SW480 (cell line): ENCODE measurements around the gene SRP68.

Source experiments
- DNase-seq: peaks from one replicate; pipeline ENCODE4 v3.0.0-alpha.2; 2016; ENCODE audit warnings: low spot score

Gene SRP68

DNA sequence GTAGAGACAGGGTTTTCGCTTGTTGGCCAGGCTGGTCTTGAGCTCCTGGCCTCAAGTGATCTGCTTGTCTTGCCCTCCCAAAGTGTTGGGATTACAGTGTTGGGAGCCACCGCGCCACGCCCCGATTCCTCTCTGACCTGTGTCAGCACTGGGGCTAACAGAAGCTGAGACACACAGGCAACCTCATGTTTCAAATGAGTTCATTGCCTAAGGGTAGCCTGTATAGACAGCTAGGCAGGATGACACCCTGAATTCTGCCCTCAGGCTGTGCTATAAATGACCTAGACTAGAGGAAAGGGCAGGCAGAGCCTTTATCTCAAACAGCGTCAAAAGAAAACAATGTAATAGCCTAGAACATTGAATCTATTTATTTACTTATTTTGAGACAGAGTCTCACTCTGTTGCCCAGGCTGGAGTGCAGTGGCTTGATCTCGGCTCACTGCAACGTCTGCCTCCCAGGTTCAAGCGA, 74.0 kb downstream of the SRP68 start:
- DNase-seq = no peak

DNA sequence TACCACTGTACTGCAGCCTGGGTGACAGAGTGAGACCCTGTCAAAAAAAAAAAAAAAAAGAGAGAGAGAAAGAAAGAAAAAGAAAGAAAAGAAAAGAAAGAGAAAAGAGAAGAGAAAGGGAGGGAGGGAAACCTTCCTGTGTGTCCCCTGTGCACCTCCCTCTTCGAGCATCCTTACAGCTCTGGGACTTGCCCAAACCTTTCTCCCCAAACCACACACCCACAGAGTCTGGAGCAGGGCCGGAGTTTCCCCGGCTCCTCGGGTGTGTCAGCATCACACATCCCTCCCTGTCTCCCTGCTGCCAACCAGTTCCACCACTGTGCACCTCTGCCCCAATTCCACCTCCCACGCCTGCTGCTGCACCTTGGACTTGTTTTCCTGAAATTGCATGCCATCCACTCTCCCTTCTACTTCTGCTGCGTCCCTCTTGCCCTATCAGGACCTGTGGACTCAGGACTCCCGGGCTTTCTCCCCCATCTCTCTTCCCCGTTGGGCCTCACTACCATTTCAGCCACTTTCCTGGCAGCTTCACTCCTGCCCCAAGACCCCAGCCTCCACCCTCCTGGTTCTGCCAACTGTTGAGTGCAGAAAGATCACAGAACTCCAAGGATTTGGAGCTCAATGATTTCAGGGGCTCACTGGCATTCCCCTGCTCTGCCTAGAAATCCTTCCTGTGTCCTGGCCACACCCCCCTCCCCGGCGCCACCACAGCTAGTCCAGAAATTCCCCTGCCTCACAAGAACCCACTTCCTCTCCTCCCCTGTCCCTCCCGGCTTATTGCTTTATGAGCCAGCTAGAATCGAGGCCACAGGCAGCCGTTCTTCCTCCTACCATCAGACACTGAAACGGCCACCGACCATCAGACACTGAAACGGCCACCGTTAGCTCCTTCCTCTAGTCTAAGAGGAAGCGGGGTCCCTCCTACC, 75.4 kb downstream of the SRP68 start:
- DNase-seq = peak; percentile 89

DNA sequence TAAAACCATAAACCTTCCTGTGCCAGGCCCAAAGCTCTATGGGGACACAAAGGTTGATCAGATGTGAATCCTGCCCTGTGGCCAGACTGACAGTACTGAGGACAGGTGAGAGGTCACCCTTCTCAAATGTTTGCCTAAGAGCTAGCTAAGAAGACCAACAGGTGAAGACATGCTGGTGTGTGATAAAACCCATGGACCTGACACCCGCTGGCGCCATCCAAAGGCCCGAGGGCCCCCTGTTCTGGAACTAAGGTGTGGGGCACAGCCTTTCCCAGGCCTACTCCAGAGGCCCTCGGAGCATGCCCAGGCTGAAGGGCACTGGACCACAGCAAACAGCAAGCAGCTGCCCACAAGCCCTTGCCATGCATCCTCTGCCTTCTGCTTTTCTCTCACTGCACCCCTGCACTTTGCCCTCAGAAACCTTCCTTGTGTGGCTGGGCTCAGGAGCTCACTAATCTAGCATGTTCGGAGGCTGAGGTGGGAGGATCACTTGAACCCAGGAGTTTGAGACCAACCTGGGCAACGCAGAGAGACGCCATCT, 76.9 kb downstream of the SRP68 start:
- DNase-seq = no peak

DNA sequence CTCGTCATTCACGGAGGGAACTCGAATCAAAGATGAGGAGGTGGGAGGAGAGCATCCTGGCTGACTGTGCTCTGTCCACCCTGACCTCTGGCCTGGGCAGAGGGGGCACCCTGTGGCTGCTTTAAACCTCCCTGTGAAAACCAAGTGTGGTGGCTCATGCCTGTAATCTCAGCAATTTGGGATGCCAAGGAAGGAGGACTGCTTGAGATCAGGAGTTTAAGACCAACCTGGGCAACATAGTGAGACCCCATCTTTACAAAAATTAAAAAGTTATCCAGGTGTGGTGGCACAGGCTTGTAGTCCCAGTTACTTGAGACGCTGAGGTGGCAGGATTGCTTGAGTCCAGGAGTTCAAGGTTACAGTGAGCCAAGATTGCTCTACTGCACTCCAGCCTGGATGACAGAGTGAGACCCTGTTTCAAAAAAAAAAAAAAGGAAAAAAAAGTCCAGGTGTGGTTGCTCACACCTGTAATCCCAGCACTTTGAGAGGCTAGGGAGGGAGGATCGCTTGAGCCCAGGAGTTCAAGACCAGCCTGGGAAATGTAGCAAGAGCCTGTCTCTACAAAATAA, 77.4 kb downstream of the SRP68 start:
- DNase-seq = no peak

DNA sequence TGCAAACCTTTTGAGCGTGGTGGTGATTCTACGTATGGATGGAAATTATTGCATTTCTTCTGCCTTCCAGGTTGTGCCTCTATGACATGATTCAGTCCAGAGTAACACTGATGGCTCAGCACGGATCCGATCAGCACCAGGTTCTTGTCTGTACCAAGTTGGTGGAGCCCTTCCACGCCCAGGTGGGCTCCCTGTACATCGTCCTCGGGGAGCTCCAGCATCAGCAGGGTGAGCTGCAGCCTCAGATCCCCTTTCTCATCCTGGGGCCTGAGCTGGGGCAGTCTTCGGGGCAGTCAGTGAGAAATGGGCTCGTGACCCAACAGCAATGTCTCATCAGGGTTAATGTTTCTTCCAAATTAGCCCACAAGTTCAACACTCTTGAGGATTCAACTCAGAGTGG, 80.9 kb downstream of the SRP68 start:
- DNase-seq = no peak
